SH-SY5Y (cell line): ENCODE measurements around the gene TMEM184C.

Experiments used
- GATA2 ChIP-seq: IDR thresholded peaks from 2 replicates; pipeline ENCODE4 v1.6.1; 2011; ENCODE audit warnings: mild to moderate bottlenecking, low read depth, low read length
- GATA3 ChIP-seq: IDR thresholded peaks from 2 replicates; pipeline ENCODE4 v1.6.1; 2011; ENCODE audit warnings: low read depth, mild to moderate bottlenecking, low read length, moderate library complexity

DNA sequence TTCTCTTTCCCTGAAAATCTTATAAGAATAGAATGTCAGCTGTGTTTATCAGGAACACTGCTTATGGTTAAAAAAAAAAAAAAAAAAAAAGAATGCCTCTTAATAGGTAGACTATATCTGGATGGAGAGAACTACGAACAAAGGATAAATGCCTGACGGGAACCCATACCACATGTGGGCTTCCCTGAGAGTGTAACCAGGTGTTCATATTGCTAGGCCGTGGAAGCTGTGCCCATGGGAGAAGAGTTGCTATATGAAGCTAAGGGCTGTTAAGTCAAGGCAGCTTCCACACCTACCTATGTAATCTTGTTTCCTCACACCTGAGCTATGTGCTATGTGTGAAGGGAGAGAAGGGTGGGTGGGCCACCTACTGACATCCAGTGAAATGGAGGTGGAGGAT is 27.3 kb downstream of the TMEM184C start:
- TF ChIP-seq GATA2 (no peak), GATA3 (no peak)
